NCI-H2171 treated with DMSO at 0.1 percent for 48 hours (cell line): Measurements from ENCODE around the gene UGT2A3.
"Not testable (repeated sequence)": the region's sequence is repeated elsewhere in the genome, so short reads cannot be mapped to it uniquely, and the experiment has no call there.

Experiments
- DNase-seq: peaks from one replicate; lab custom pipeline; 2025; lab: John Stamatoyannopoulos, UW

UGT2A3 gene

GRCh38 chr4:68951078-68951805, at the start of gene UGT2A3:
TSS of gene UGT2A3 (minus strand) at chr4:68951804. CDS start at chr4:68951760, 44 bp downstream.
- no peak for DNase-seq

- DNase-seq: no peak
Observed at GRCh38 chr4:68997040-68997439, 45.4 kb upstream of the UGT2A3 start.

GRCh38 chr4:68995292-68995691, 43.7 kb upstream of the UGT2A3 start:
- DNase-seq: no peak

- no peak for DNase-seq
Observed at GRCh38 chr4:68987007-68987406, 35.4 kb upstream of the UGT2A3 start.

GRCh38 chr4:68985442-68985841, 33.8 kb upstream of the UGT2A3 start:
- DNase-seq: no peak

- DNase-seq: no peak
Observed at GRCh38 chr4:68984947-68985346, 33.3 kb upstream of the UGT2A3 start.

GRCh38 chr4:68963374-68963773, 11.8 kb upstream of the UGT2A3 start:
- no peak for DNase-seq

- no peak for DNase-seq
Observed at GRCh38 chr4:68962868-68963267, 11.3 kb upstream of the UGT2A3 start.

GRCh38 chr4:68960294-68961163, 8.9 kb upstream of the UGT2A3 start:
- no peak for DNase-seq

- not testable (repeated sequence) for DNase-seq
Observed at GRCh38 chr4:68959085-68959484, 7.5 kb upstream of the UGT2A3 start.

GRCh38 chr4:68954126-68954525, 2.5 kb upstream of the UGT2A3 start:
- DNase-seq: no peak

GRCh38 chr4:68953056-68953596, 1.5 kb upstream of the UGT2A3 start:
- no peak for DNase-seq

GRCh38 chr4:68951806-68952585, 392 bp upstream of the UGT2A3 start:
- DNase-seq: no peak

GRCh38 chr4:68950033-68950432, 1.6 kb downstream of the UGT2A3 start:
- DNase-seq: no peak

GRCh38 chr4:68948985-68949384, 2.6 kb downstream of the UGT2A3 start:
- no peak for DNase-seq

GRCh38 chr4:68948044-68948743, 3.4 kb downstream of the UGT2A3 start:
- DNase-seq: no peak

GRCh38 chr4:68929076-68929737, 22.4 kb downstream of the UGT2A3 start:
- DNase-seq: no peak

GRCh38 chr4:68927165-68927564, 24.4 kb downstream of the UGT2A3 start:
- no peak for DNase-seq

- not testable (repeated sequence) for DNase-seq
Observed at GRCh38 chr4:68922202-68922601, 29.4 kb downstream of the UGT2A3 start.

GRCh38 chr4:68921051-68921450, 30.6 kb downstream of the UGT2A3 start:
- DNase-seq: no peak

- no peak for DNase-seq
Observed at GRCh38 chr4:68917016-68917415, 34.6 kb downstream of the UGT2A3 start.
